Kidney epithelial cell (primary cell): ENCODE measurements around the gene MYH13. TPM values are rescaled to one million over a fixed set of nuclear protein-coding genes. Genes with fewer than 3 reads are reported as not detected.

Experiments
- DNase-seq: peaks from one replicate; pipeline ENCODE4 v3.0.0-alpha.2; 2010; ENCODE audit warnings: low read depth
- H3K27me3 ChIP-seq: 2 replicates; pipeline ENCODE4 v1.6.0; 2011; ENCODE audit warnings: low read length; ENCODE audit not compliant: control insufficient read depth, insufficient read depth
- H3K36me3 ChIP-seq: 2 replicates; pipeline ENCODE4 v1.5.1; 2011; ENCODE audit warnings: low read length; ENCODE audit not compliant: control insufficient read depth, insufficient read depth
- H3K4me3 ChIP-seq: 2 replicates; pipeline ENCODE4 v1.5.1; 2011; ENCODE audit warnings: low read depth, mild to moderate bottlenecking, control low read depth, low read length
- CTCF ChIP-seq: IDR thresholded peaks from 2 replicates; pipeline ENCODE4 v1.5.1; 2011; ENCODE audit warnings: mild to moderate bottlenecking, moderate library complexity, low read length, control low read depth, inconsistent platforms; ENCODE audit not compliant: insufficient read depth, poor library complexity, severe bottlenecking
- total RNA-seq: library from RNA; depleted of rRNA; stranded (reverse); fragments of >200 nt; gene quantifications from 2 replicates; pipeline ENCODE4 v1.2.3, GENCODE V29; 2015

Gene MYH13
- total RNA-seq, 1 donor from 2014 or later: not detected

- Histone ChIP-seq H3K27me3 (no peaks in the 10 kb centered on the region), H3K4me3 (no peak overlapping the region), H3K36me3 (no peaks in the 10 kb centered on the region)
- no peak for DNase-seq
- no peak for TF ChIP-seq CTCF
Measured at GRCh38 chr17:10270258-10270657, 102.5 kb downstream of the MYH13 start.

- no peaks in the 10 kb centered on the region for H3K36me3 ChIP-seq
- no peak overlapping the region for H3K4me3 ChIP-seq
- DNase-seq: no peak
- TF ChIP-seq CTCF: no peak
- no peaks in the 10 kb centered on the region for H3K27me3 ChIP-seq
Measured at GRCh38 chr17:10268005-10268404, 104.8 kb downstream of the MYH13 start.

GRCh38 chr17:10266296-10266876 is 106.4 kb downstream of the MYH13 start:
- TF ChIP-seq CTCF: no peak
- Histone ChIP-seq H3K4me3 (no peak overlapping the region), H3K27me3 (no peaks in the 10 kb centered on the region), H3K36me3 (no peaks in the 10 kb centered on the region)
- DNase-seq: no peak

GRCh38 chr17:10265100-10265810 is 107.6 kb downstream of the MYH13 start:
- H3K4me3 ChIP-seq: no peak overlapping the region
- no peak for TF ChIP-seq CTCF
- DNase-seq: no peak
- H3K27me3 ChIP-seq: no peaks in the 10 kb centered on the region
- H3K36me3 ChIP-seq: no peaks in the 10 kb centered on the region

- H3K36me3 ChIP-seq: no peaks in the 10 kb centered on the region
- no peak for DNase-seq
- H3K4me3 ChIP-seq: no peak overlapping the region
- no peak for TF ChIP-seq CTCF
- H3K27me3 ChIP-seq: no peaks in the 10 kb centered on the region
Measured at GRCh38 chr17:10264051-10264450, 108.8 kb downstream of the MYH13 start.

GRCh38 chr17:10262451-10262850 is 110.4 kb downstream of the MYH13 start:
- H3K36me3 ChIP-seq: no peaks in the 10 kb centered on the region
- no peak for DNase-seq
- no peak for TF ChIP-seq CTCF

More at GRCh38 chr17:10262451-10262850, 110.4 kb downstream of the MYH13 start:
- no peak overlapping the region for H3K4me3 ChIP-seq
- H3K27me3 ChIP-seq: no peaks in the 10 kb centered on the region
